ENCODE results near the gene ZBTB7A. TPM values are rescaled to one million over a fixed set of nuclear protein-coding genes. Genes with fewer than 3 reads are reported as not detected.

ZBTB7A gene
- total RNA-seq, 1 donor from 2014 or later: 15.7 TPM

DNA sequence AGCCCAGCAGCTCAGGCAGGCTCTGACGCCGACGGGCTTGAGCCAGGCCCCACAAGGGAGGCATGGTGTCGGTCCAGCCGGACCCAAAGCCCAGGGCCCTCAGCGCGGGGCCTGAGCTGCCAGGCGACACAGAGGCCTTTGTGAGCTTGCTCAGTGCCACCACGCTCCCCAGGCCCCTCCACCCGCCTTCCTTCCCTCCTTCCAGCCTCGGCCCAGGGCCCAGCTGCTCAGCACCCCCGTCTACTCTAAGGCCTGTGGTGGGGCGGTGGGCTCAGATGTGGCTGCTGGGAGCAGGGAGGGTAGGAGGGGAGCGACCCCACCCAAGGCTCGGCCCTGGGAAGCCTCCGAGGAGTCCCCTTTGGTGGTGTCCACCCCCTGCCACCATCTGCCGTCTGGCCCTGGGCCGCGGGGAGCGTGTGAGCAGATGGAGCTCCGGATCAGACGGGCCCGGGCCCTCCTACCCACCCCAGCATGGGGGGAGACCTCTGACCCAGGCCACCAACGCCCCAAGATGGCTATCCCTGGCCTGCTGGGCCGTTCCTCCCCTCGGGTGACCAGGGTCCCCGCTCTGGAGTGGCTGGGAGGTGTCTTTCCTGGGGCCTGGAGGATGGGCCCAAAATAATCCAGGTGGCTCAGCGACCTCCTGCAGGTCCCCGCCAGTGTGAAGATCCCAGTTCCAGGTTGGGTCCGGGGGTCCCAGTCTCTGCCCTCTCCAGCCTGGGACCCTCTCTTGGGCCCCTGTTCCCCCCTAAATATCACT lies 7.8 kb downstream of the ZBTB7A start:
- H3K9me3 Mint-ChIP-seq: no peaks in the 10 kb centered on the region
- DNase-seq (ENCODE audit: low read depth, low spot score): no peak
- H3K4me3 Mint-ChIP-seq: no peak overlapping the region
- H3K27ac Mint-ChIP-seq (ENCODE audit: unreplicated experiment): no peak overlapping the region
- H3K4me1 Mint-ChIP-seq: peaks cover 4% of the 10 kb centered on the region
- no peaks in the 10 kb centered on the region for H3K36me3 Mint-ChIP-seq (ENCODE audit: low read depth)
- H3K27me3 Mint-ChIP-seq (ENCODE audit: low read depth): peaks cover 3% of the 10 kb centered on the region
- TF ChIP-seq, protein P1, sequence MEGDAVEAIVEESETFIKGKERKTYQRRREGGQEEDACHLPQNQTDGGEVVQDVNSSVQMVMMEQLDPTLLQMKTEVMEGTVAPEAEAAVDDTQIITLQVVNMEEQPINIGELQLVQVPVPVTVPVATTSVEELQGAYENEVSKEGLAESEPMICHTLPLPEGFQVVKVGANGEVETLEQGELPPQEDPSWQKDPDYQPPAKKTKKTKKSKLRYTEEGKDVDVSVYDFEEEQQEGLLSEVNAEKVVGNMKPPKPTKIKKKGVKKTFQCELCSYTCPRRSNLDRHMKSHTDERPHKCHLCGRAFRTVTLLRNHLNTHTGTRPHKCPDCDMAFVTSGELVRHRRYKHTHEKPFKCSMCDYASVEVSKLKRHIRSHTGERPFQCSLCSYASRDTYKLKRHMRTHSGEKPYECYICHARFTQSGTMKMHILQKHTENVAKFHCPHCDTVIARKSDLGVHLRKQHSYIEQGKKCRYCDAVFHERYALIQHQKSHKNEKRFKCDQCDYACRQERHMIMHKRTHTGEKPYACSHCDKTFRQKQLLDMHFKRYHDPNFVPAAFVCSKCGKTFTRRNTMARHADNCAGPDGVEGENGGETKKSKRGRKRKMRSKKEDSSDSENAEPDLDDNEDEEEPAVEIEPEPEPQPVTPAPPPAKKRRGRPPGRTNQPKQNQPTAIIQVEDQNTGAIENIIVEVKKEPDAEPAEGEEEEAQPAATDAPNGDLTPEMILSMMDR (conservative IDR thresholded peaks at IDR 0.05): no peak

- DNase-seq (ENCODE audit: low read depth, low spot score): no peak
- Mint-ChIP-seq H3K27ac (ENCODE audit: unreplicated experiment) (no peak overlapping the region), H3K4me1 (peaks cover 6% of the 10 kb centered on the region), H3K4me3 (peak overlapping the region; percentile 51), H3K36me3 (ENCODE audit: low read depth) (peaks cover 6% of the 10 kb centered on the region), H3K9me3 (no peaks in the 10 kb centered on the region), H3K27me3 (ENCODE audit: low read depth) (no peaks in the 10 kb centered on the region)
- TF ChIP-seq, protein P1 (conservative IDR thresholded peaks at IDR 0.05): no peak
Measured at GRCh38 chr19:4057931-4058692, 8.6 kb downstream of the ZBTB7A start.

DNA sequence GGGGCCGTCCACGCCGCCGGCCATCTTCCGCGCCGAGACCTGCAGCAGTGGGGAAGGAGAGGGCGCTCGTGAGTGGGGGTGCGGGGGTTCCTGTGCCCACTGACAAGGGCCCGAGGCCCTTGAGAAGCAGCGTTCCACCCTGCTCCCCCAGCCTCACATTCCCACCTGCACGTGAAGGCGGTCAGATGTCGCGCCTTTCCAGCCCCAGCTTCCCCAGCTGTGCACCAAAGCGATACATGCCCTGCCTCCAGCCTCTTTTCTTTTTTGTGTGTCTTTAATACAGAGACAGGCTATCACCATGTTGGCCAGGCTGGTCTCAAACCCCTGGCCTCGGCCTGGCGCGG lies 11.5 kb downstream of the ZBTB7A start:
- H3K27me3 Mint-ChIP-seq (ENCODE audit: low read depth): peaks cover 3% of the 10 kb centered on the region
- peaks cover 10% of the 10 kb centered on the region for H3K36me3 Mint-ChIP-seq (ENCODE audit: low read depth)
- TF ChIP-seq, protein P1 (conservative IDR thresholded peaks at IDR 0.05): no peak
- no peak for DNase-seq (ENCODE audit: low read depth, low spot score)
- H3K4me3 Mint-ChIP-seq: no peak overlapping the region
- H3K9me3 Mint-ChIP-seq: no peaks in the 10 kb centered on the region
- no peak overlapping the region for H3K27ac Mint-ChIP-seq (ENCODE audit: unreplicated experiment)
- peaks cover 17% of the 10 kb centered on the region for H3K4me1 Mint-ChIP-seq

- peaks cover 10% of the 10 kb centered on the region for H3K36me3 Mint-ChIP-seq (ENCODE audit: low read depth)
- no peak overlapping the region for H3K4me3 Mint-ChIP-seq
- H3K27ac Mint-ChIP-seq (ENCODE audit: unreplicated experiment): no peak overlapping the region
- H3K9me3 Mint-ChIP-seq: no peaks in the 10 kb centered on the region
- H3K27me3 Mint-ChIP-seq (ENCODE audit: low read depth): peaks cover 3% of the 10 kb centered on the region
- no peak for DNase-seq (ENCODE audit: low read depth, low spot score)
- H3K4me1 Mint-ChIP-seq: peaks cover 17% of the 10 kb centered on the region
- TF ChIP-seq, protein P1 (conservative IDR thresholded peaks at IDR 0.05): no peak
Measured at GRCh38 chr19:4054441-4055208, 12.1 kb downstream of the ZBTB7A start.

DNA sequence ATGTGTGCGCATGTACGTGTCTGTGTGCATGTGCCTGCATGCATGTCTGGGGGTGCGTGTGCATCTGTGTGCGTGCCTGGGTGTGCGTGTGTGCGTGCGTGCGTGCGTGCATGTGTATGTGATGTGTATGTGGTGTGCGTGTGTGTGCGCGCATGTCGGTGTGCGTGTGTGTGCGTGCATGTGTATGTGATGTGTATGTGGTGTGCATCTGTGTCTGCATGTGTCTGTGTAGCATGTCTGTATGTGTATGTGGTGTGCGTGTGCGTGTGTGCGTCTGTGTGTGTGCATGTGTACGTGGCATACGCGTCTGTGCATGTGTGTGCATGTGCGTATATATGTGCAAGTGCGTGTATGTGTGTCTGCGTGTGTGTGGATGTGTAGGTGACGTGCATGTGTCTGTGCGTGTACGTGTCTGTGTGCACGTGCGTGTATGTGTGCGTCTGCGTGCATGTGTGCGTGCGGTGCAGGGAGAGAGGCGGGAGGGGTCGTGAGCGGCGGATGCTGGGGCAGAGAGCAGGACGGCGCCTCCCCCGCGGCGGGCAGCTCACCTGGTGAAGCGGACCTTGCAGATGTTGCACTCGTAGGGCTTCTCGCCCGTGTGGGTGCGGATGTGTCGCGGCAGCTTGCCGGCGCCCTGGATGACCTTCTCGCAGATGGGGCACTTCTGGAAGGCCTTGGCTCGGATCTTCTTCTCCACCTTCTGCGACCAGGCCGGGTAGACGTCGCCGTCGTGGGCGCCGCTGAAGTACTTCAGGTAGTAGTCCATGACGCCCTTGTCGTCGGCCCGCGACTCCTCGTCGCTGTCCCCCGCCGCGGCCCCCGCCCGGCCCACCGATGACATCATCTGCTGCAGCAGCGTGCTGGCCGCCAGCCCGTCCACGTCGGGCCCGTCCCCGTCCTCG lies 13.0 kb downstream of the ZBTB7A start:
- no peak overlapping the region for H3K27ac Mint-ChIP-seq (ENCODE audit: unreplicated experiment)
- no peak for DNase-seq (ENCODE audit: low read depth, low spot score)

More for the DNA sequence above, 13.0 kb downstream of the ZBTB7A start:
- H3K4me3 Mint-ChIP-seq: peak overlapping the region; percentile 22
- TF ChIP-seq, protein P1 (conservative IDR thresholded peaks at IDR 0.05): no peak
- H3K27me3 Mint-ChIP-seq (ENCODE audit: low read depth): peaks cover 3% of the 10 kb centered on the region
- H3K36me3 Mint-ChIP-seq (ENCODE audit: low read depth): peaks cover 10% of the 10 kb centered on the region
- H3K9me3 Mint-ChIP-seq: no peaks in the 10 kb centered on the region
- H3K4me1 Mint-ChIP-seq: peaks cover 17% of the 10 kb centered on the region

Data from neural crest cell (in vitro differentiated cells).